Vagina (tissue), 2 donors: ENCODE results near the gene MYO1E. TPM values are rescaled to one million over a fixed set of nuclear protein-coding genes. Genes with fewer than 3 reads are reported as not detected.
A peak's percentile ranks its signal among the peaks of the same experiment; 100 is the strongest.

Experiments
- DNase-seq, 2 donors: peaks; one replicate each; pipeline ENCODE4 v3.0.0-alpha.2; 2017; ENCODE audit errors: extremely low spot score in 2 of 2
- H3K27ac ChIP-seq: fragments of 200-600 bp; sonication (generic); one replicate; pipeline ENCODE4 v1.5.1; 2019
- H3K27me3 ChIP-seq: fragments of 200-600 bp; sonication (generic); one replicate; pipeline ENCODE4 v1.5.1; 2019
- H3K36me3 ChIP-seq, 2 donors: fragments of 200-600 bp; sonication (generic); one replicate each; pipeline ENCODE4 v1.5.1; 2017 to 2019
- H3K4me1 ChIP-seq: fragments of 200-600 bp; sonication (generic); one replicate; pipeline ENCODE4 v1.5.1; 2019
- H3K4me3 ChIP-seq, 2 donors: fragments of 200-600 bp; sonication (generic); 1 replicate in 1 of 2; 2 replicates in 1 of 2; pipeline ENCODE4 v1.5.1; 2016 to 2019
- H3K9me3 ChIP-seq: fragments of 200-600 bp; sonication (generic); one replicate; pipeline ENCODE4 v1.5.1; 2019
- CTCF ChIP-seq, 3 experiments: fragments of 450-650 bp in 2 of 3; fragments of 200-600 bp in 1 of 3; sonication (generic) in 1 of 3; IDR thresholded peaks; one replicate each; pipeline ENCODE4 v1.5.1; 2017 to 2019; ENCODE audit warnings: antibody characterized with exemption in 3 of 3, mild to moderate bottlenecking in 2 of 3, moderate library complexity in 2 of 3
- POLR2A ChIP-seq, 2 donors: fragments of 450-650 bp; IDR thresholded peaks; one replicate each; pipeline ENCODE4 v1.6.1; 2017; ENCODE audit warnings: antibody characterized with exemption in 2 of 2, mild to moderate bottlenecking in 2 of 2, moderate library complexity in 2 of 2
- POLR2AphosphoS5 ChIP-seq, 2 donors: sonication (generic); formaldehyde crosslinking; IDR thresholded peaks; one replicate each; pipeline ENCODE4 v1.9.0; 2017; ENCODE audit warnings: antibody characterized with exemption in 2 of 2, mild to moderate bottlenecking in 2 of 2, low read depth in 1 of 2; ENCODE audit not compliant: insufficient read depth in 1 of 2
- intact Hi-C: fragments of 100-400 bp; cut with DNase I; formaldehyde crosslinking; loops from one replicate; pipeline ENCODE4 v1.15.1; 2023
- total RNA-seq: library from RNA; depleted of rRNA; stranded (reverse); fragments of >200 nt; gene quantifications from one replicate; pipeline ENCODE4 v1.2.3, GENCODE V29; 2016

The MYO1E gene
- total RNA-seq, 1 donor from 2014 or later: 16.9 TPM

- H3K27ac ChIP-seq: no peak overlapping the region
- H3K4me1 ChIP-seq: peaks cover 4% of the 10 kb centered on the region
- H3K4me3 ChIP-seq: no peak overlapping the region
- peaks cover 0 to 8% of the 10 kb centered on the region in 2 donors for H3K36me3 ChIP-seq
- H3K9me3 ChIP-seq: no peaks in the 10 kb centered on the region
- DNase-seq: no peak
- H3K27me3 ChIP-seq: no peaks in the 10 kb centered on the region
- intact Hi-C loops: no loop called here
- TF ChIP-seq CTCF (IDR thresholded peaks at IDR 0.05): no peak
- no peak for TF ChIP-seq POLR2AphosphoS5 (IDR thresholded peaks at IDR 0.05; ENCODE audit: insufficient read depth in 1 of 2, low read depth in 1 of 2)
- TF ChIP-seq POLR2A (IDR thresholded peaks at IDR 0.05): no peak
Observed at GRCh38 chr15:59218710-59219109, 154.0 kb downstream of the MYO1E start.

- Histone ChIP-seq H3K27ac (no peak overlapping the region), H3K4me3 (no peak overlapping the region), H3K9me3 (no peaks in the 10 kb centered on the region), H3K27me3 (no peaks in the 10 kb centered on the region), H3K4me1 (no peaks in the 10 kb centered on the region), H3K36me3 (peaks cover 0 to 8% of the 10 kb centered on the region in 2 donors)
- TF ChIP-seq CTCF (IDR thresholded peaks at IDR 0.05) (no peak), POLR2A (IDR thresholded peaks at IDR 0.05) (no peak), POLR2AphosphoS5 (IDR thresholded peaks at IDR 0.05; ENCODE audit: insufficient read depth in 1 of 2, low read depth in 1 of 2) (no peak)
- DNase-seq: no peak
- intact Hi-C loops: no loop called here
Observed at GRCh38 chr15:59217876-59218498, 154.7 kb downstream of the MYO1E start.

- Histone ChIP-seq H3K4me3 (no peak overlapping the region), H3K36me3 (peaks cover 0 to 8% of the 10 kb centered on the region in 2 donors), H3K9me3 (no peaks in the 10 kb centered on the region), H3K27ac (no peak overlapping the region), H3K27me3 (no peaks in the 10 kb centered on the region), H3K4me1 (no peaks in the 10 kb centered on the region)
- no peak for DNase-seq
- intact Hi-C loops: no loop called here
- no peak for TF ChIP-seq CTCF (IDR thresholded peaks at IDR 0.05)
- no peak for TF ChIP-seq POLR2A (IDR thresholded peaks at IDR 0.05)
- TF ChIP-seq POLR2AphosphoS5 (IDR thresholded peaks at IDR 0.05; ENCODE audit: insufficient read depth in 1 of 2, low read depth in 1 of 2): no peak
Observed at GRCh38 chr15:59216911-59217310, 155.8 kb downstream of the MYO1E start.

- Histone ChIP-seq H3K27me3 (no peaks in the 10 kb centered on the region), H3K4me3 (no peak overlapping the region), H3K9me3 (no peaks in the 10 kb centered on the region), H3K36me3 (peaks cover 0 to 19% of the 10 kb centered on the region in 2 donors), H3K27ac (peak overlapping the region; percentile 25), H3K4me1 (no peaks in the 10 kb centered on the region)
- no peak for TF ChIP-seq CTCF (IDR thresholded peaks at IDR 0.05)
- no peak for TF ChIP-seq POLR2AphosphoS5 (IDR thresholded peaks at IDR 0.05; ENCODE audit: insufficient read depth in 1 of 2, low read depth in 1 of 2)
- no peak for TF ChIP-seq POLR2A (IDR thresholded peaks at IDR 0.05)
- DNase-seq: no peak
- intact Hi-C loops: no loop called here
Observed at GRCh38 chr15:59210186-59210585, 162.5 kb downstream of the MYO1E start.

- Histone ChIP-seq H3K4me3 (no peak overlapping the region), H3K27ac (peak overlapping the region; percentile 56), H3K27me3 (no peaks in the 10 kb centered on the region), H3K36me3 (peaks cover 0 to 28% of the 10 kb centered on the region in 2 donors), H3K9me3 (no peaks in the 10 kb centered on the region), H3K4me1 (no peaks in the 10 kb centered on the region)
- intact Hi-C loops: no loop called here
- TF ChIP-seq POLR2A (IDR thresholded peaks at IDR 0.05) (no peak), CTCF (IDR thresholded peaks at IDR 0.05) (no peak), POLR2AphosphoS5 (IDR thresholded peaks at IDR 0.05; ENCODE audit: insufficient read depth in 1 of 2, low read depth in 1 of 2) (peak in 1 of 2 donors; percentile 36)
- DNase-seq: no peak
Observed at GRCh38 chr15:59208613-59209249, 163.9 kb downstream of the MYO1E start.
